ENCODE results near the gene ADGRA3. TPM values are rescaled to one million over a fixed set of nuclear protein-coding genes. Genes with fewer than 3 reads are reported as not detected.
"Not testable (repeated sequence)": the region's sequence is repeated elsewhere in the genome, so short reads cannot be mapped to it uniquely, and the experiment has no call there.

ADGRA3 gene
- total RNA-seq, 1 experiment from 2014 or later = 40.5 TPM

DNA sequence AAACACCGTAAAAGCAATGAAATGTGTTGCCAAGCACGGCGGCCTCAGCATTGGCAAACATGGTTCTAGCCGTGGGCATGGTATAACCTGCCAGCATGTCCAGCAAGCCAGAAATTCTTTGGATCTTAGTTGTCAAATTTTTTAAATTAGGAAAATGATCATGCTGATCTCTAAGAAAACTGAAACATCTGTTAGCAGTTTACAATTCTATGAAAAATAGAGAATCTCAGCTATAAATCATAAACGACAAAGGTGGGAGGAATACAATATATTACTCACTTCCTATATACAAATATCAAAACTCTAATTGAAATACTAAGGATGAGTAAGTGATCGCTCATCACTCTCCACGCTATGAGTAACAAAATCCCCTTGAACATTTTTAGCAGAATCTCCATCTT lies 130.3 kb downstream of the ADGRA3 start (continued):
- TF ChIP-seq SP1 (CRISPR knock-in tag; conservative IDR thresholded peaks at IDR 0.05) (no peak), NFE2L1 (CRISPR knock-in tag; IDR thresholded peaks at IDR 0.05) (no peak), AR (CRISPR knock-in tag; IDR thresholded peaks at IDR 0.05) (no peak), PRRX2 (CRISPR knock-in tag; IDR thresholded peaks at IDR 0.05) (no peak), CREB1 (CRISPR knock-in tag; IDR thresholded peaks at IDR 0.05) (no peak)
- TF ChIP-seq, protein P1, sequence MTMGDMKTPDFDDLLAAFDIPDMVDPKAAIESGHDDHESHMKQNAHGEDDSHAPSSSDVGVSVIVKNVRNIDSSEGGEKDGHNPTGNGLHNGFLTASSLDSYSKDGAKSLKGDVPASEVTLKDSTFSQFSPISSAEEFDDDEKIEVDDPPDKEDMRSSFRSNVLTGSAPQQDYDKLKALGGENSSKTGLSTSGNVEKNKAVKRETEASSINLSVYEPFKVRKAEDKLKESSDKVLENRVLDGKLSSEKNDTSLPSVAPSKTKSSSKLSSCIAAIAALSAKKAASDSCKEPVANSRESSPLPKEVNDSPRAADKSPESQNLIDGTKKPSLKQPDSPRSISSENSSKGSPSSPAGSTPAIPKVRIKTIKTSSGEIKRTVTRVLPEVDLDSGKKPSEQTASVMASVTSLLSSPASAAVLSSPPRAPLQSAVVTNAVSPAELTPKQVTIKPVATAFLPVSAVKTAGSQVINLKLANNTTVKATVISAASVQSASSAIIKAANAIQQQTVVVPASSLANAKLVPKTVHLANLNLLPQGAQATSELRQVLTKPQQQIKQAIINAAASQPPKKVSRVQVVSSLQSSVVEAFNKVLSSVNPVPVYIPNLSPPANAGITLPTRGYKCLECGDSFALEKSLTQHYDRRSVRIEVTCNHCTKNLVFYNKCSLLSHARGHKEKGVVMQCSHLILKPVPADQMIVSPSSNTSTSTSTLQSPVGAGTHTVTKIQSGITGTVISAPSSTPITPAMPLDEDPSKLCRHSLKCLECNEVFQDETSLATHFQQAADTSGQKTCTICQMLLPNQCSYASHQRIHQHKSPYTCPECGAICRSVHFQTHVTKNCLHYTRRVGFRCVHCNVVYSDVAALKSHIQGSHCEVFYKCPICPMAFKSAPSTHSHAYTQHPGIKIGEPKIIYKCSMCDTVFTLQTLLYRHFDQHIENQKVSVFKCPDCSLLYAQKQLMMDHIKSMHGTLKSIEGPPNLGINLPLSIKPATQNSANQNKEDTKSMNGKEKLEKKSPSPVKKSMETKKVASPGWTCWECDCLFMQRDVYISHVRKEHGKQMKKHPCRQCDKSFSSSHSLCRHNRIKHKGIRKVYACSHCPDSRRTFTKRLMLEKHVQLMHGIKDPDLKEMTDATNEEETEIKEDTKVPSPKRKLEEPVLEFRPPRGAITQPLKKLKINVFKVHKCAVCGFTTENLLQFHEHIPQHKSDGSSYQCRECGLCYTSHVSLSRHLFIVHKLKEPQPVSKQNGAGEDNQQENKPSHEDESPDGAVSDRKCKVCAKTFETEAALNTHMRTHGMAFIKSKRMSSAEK (CRISPR knock-in tag; IDR thresholded peaks at IDR 0.05; ENCODE audit: borderline replicate concordance) = no peak
- TF ChIP-seq, protein P2, sequence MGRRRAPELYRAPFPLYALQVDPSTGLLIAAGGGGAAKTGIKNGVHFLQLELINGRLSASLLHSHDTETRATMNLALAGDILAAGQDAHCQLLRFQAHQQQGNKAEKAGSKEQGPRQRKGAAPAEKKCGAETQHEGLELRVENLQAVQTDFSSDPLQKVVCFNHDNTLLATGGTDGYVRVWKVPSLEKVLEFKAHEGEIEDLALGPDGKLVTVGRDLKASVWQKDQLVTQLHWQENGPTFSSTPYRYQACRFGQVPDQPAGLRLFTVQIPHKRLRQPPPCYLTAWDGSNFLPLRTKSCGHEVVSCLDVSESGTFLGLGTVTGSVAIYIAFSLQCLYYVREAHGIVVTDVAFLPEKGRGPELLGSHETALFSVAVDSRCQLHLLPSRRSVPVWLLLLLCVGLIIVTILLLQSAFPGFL (CRISPR knock-in tag; IDR thresholded peaks at IDR 0.05; ENCODE audit: borderline replicate concordance) = no peak

GRCh38 chr4:22384154-22384553 lies 131.7 kb downstream of the ADGRA3 start:
- no peak overlapping the region for H3K4me3 Mint-ChIP-seq
- ATAC-seq = no peak
- DNase-seq (ENCODE audit: low spot score) = no peak
- TF ChIP-seq EMX1 (CRISPR knock-in tag; IDR thresholded peaks at IDR 0.05) = no peak
- no peak for TF ChIP-seq ZNF423 (CRISPR knock-in tag; IDR thresholded peaks at IDR 0.05)
- TF ChIP-seq, protein P2 (CRISPR knock-in tag; IDR thresholded peaks at IDR 0.05; ENCODE audit: borderline replicate concordance) = no peak
- no peak for TF ChIP-seq JAZF1 (CRISPR knock-in tag; IDR thresholded peaks at IDR 0.05)
- TF ChIP-seq, protein P3, sequence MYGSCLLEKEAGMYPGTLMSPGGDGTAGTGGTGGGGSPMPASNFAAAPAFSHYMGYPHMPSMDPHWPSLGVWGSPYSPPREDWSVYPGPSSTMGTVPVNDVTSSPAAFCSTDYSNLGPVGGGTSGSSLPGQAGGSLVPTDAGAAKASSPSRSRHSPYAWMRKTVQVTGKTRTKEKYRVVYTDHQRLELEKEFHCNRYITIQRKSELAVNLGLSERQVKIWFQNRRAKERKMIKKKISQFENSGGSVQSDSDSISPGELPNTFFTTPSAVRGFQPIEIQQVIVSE (CRISPR knock-in tag; IDR thresholded peaks at IDR 0.05; ENCODE audit: borderline replicate concordance) = no peak
- TF ChIP-seq HMGA2 (CRISPR knock-in tag; IDR thresholded peaks at IDR 0.05) = peak; percentile 91; the same call in 1 of the 2 replicates
- H3K36me3 Mint-ChIP-seq = peaks cover 55% of the 10 kb centered on the region
- POLR2A ChIA-PET = no interaction called here
- no peaks in the 10 kb centered on the region for H3K27me3 Mint-ChIP-seq (ENCODE audit: low read depth)
- peaks cover 13% of the 10 kb centered on the region for H3K9me3 Mint-ChIP-seq
- CTCF ChIA-PET = no interaction called here
- H3K27ac Mint-ChIP-seq = no peak overlapping the region
- H3K4me1 Mint-ChIP-seq = peaks cover 27% of the 10 kb centered on the region

DNA sequence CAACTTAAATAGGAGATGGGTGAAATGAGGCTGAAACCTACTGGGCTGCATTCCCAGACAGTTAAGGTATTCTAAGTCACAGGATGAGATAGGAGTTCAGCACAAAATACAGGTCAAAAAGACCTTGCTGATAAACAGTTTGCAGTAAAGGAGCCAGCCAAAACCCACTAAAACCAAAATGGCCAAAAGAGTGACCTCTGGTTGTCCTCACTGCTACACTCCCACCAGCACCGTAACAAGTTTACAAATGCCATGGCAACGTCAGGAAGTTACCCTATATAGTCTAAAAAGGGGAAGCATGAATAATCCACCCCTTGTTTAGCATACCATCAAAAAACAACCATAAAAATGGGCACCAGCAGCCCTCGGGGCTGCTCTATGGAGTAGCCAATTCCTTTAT lies 133.7 kb downstream of the ADGRA3 start:
- H3K4me3 Mint-ChIP-seq; H3K27me3 Mint-ChIP-seq (ENCODE audit: low read depth); H3K27ac Mint-ChIP-seq; CTCF ChIA-PET; DNase-seq (ENCODE audit: low spot score); ATAC-seq; POLR2A ChIA-PET: not testable (repeated sequence)
- peaks cover 47% of the 10 kb centered on the region for H3K36me3 Mint-ChIP-seq
- peaks cover 27% of the 10 kb centered on the region for H3K4me1 Mint-ChIP-seq
- peaks cover 28% of the 10 kb centered on the region for H3K9me3 Mint-ChIP-seq
